Activated naive CD4-positive, alpha-beta T cell (primary cell): ENCODE results near the gene RNF41.
A peak's percentile ranks its signal among the peaks of the same experiment; 100 is the strongest.

Source experiments
- DNase-seq, 4 experiments: peaks; one replicate each; lab custom pipeline; 2025; lab: John Stamatoyannopoulos, UW

Gene RNF41

GRCh38 chr12:56243731-56244181, 22.0 kb upstream of the RNF41 start:
- DNase-seq, result no peak

GRCh38 chr12:56242986-56243385, 21.3 kb upstream of the RNF41 start:
- DNase-seq, result no peak

GRCh38 chr12:56241424-56242303, 19.9 kb upstream of the RNF41 start:
- DNase-seq, result no peak

- DNase-seq, result no peak
These were observed 15.8 kb upstream of the RNF41 start for GRCh38 chr12:56237552-56237951.

- DNase-seq, result no peak
These were observed 15.3 kb upstream of the RNF41 start for GRCh38 chr12:56236985-56237384.

- no peak for DNase-seq
These were observed 14.4 kb upstream of the RNF41 start for GRCh38 chr12:56236091-56236490.

GRCh38 chr12:56234746-56235436, 13.2 kb upstream of the RNF41 start:
- DNase-seq, result no peak

- no peak for DNase-seq
These were observed 9.5 kb upstream of the RNF41 start for GRCh38 chr12:56231184-56231582.

- DNase-seq, result no peak
These were observed 8.9 kb upstream of the RNF41 start for GRCh38 chr12:56230432-56231183.

GRCh38 chr12:56229916-56230431, 8.3 kb upstream of the RNF41 start, which contains the start of gene SLC39A5:
Gene SLC39A5, plus strand, starts transcription at chr12:56230051. Its CDS starts 1,224 bp downstream, at chr12:56231275.
- DNase-seq, result no peak

- no peak for DNase-seq
These were observed 7.4 kb upstream of the RNF41 start for GRCh38 chr12:56229082-56229481.

- no peak for DNase-seq
These were observed 3.2 kb upstream of the RNF41 start for GRCh38 chr12:56224954-56225353.

GRCh38 chr12:56224102-56224701, 2.5 kb upstream of the RNF41 start, which contains the start of gene NABP2:
Gene NABP2, plus strand, starts transcription at chr12:56224342. Its CDS starts 515 bp downstream, at chr12:56224857.
- peak; percentile 77 to 90 (median 81) for DNase-seq

- DNase-seq, result no peak
These were observed 1.9 kb upstream of the RNF41 start for GRCh38 chr12:56223571-56224101.

GRCh38 chr12:56222531-56222895, 791 bp upstream of the RNF41 start:
- DNase-seq, result no peak

GRCh38 chr12:56221232-56221756, 428 bp downstream of the RNF41 start:
- no peak for DNase-seq

GRCh38 chr12:56220611-56221231, 1.0 kb downstream of the RNF41 start:
- no peak for DNase-seq

GRCh38 chr12:56219840-56220239, 1.9 kb downstream of the RNF41 start:
- DNase-seq, result no peak

- DNase-seq, result no peak
These were observed 5.3 kb downstream of the RNF41 start for GRCh38 chr12:56216461-56216860.

- no peak for DNase-seq
These were observed 7.8 kb downstream of the RNF41 start for GRCh38 chr12:56213878-56214277.

- DNase-seq, result no peak
These were observed 9.4 kb downstream of the RNF41 start for GRCh38 chr12:56212361-56212760.
